PC-3 (cell line): ENCODE data around the gene RBMS3.

Experiments
- CTCF ChIP-seq: fragments of 300-600 bp; sonication (generic); conservative IDR thresholded peaks from 2 replicates; pipeline ENCODE4 v1.5.1; 2017; ENCODE audit warnings: antibody characterized with exemption, low read depth, mild to moderate bottlenecking, low read length
- EZH2phosphoT487 ChIP-seq: fragments of 300-600 bp; sonication (generic); IDR thresholded peaks from 2 replicates; pipeline ENCODE4 v1.6.1; 2018; ENCODE audit warnings: mild to moderate bottlenecking, antibody characterized with exemption, low read length, borderline replicate concordance

GRCh38 chr3:29789686-29790085, 508.8 kb downstream of the RBMS3 start:
- TF ChIP-seq CTCF (no peak), EZH2phosphoT487 (no peak)
